ENCODE results near the gene GPR101.

The GPR101 gene

GRCh38 chrX:137033774-137034507, at the start of gene GPR101:
Gene GPR101 (minus strand): TSS chrX:137033995. CDS start chrX:137031674, 2,321 bp downstream.
- DNase-seq = no peak

- DNase-seq = no peak
Measured at GRCh38 chrX:137081239-137081638, 47.4 kb upstream of the GPR101 start.

- DNase-seq = no peak
Measured at GRCh38 chrX:137072396-137072795, 38.6 kb upstream of the GPR101 start.

- DNase-seq = no peak
Measured at GRCh38 chrX:137071596-137071995, 37.8 kb upstream of the GPR101 start.

GRCh38 chrX:137067147-137067546, 33.4 kb upstream of the GPR101 start:
- no peak for DNase-seq

- no peak for DNase-seq
Measured at GRCh38 chrX:137062915-137063617, 29.3 kb upstream of the GPR101 start.

GRCh38 chrX:137058339-137059127, 24.7 kb upstream of the GPR101 start:
- DNase-seq = no peak

GRCh38 chrX:137052643-137053235, 18.9 kb upstream of the GPR101 start:
- no peak for DNase-seq

- DNase-seq = peak; percentile 68
Measured at GRCh38 chrX:137051978-137052642, 18.3 kb upstream of the GPR101 start.

GRCh38 chrX:137044893-137045292, 11.1 kb upstream of the GPR101 start:
- no peak for DNase-seq

- DNase-seq = no peak
Measured at GRCh38 chrX:137043736-137044135, 9.9 kb upstream of the GPR101 start.

GRCh38 chrX:137041329-137041728, 7.5 kb upstream of the GPR101 start:
- no peak for DNase-seq

- no peak for DNase-seq
Measured at GRCh38 chrX:137040113-137040794, 6.5 kb upstream of the GPR101 start.

GRCh38 chrX:137034508-137034872, 695 bp upstream of the GPR101 start:
- DNase-seq = no peak

- no peak for DNase-seq
Measured at GRCh38 chrX:137032841-137033773, 688 bp downstream of the GPR101 start.

- DNase-seq = no peak
Measured at GRCh38 chrX:137032341-137032694, 1.5 kb downstream of the GPR101 start.

- peak; percentile 33 for DNase-seq
Measured at GRCh38 chrX:137031517-137032340, 2.1 kb downstream of the GPR101 start.

GRCh38 chrX:137031039-137031438, 2.8 kb downstream of the GPR101 start:
- DNase-seq = no peak

GRCh38 chrX:137028699-137029098, 5.1 kb downstream of the GPR101 start:
- no peak for DNase-seq

GRCh38 chrX:137025930-137026329, 7.9 kb downstream of the GPR101 start:
- no peak for DNase-seq

Data from NCI-H1105 (cell line).